ENCODE data around the gene MARCHF3.
A peak's percentile ranks its signal among the peaks of the same experiment; 100 is the strongest.
"Not testable (repeated sequence)": the region's sequence is repeated elsewhere in the genome, so short reads cannot be mapped to it uniquely, and the experiment has no call there.

The MARCHF3 gene

DNA sequence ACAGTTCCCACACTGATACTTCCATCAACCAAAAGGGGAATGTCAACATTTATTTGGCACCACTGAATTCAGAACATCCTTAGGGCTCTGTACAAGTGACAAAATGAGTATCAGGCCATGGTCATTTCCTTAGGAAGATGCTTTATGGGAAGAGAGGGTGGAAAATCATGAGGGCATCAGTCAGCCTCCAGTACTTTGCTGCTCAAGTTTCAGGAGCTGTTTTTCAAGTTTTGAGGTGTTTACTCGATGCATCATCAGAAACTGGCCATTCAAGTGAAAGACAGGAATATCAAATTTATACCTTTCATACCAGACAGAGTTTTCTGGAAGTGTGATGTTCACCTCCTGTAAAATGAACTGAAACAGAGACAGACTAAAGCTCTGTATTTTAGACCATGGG lies 21.2 kb upstream of the MARCHF3 start:
- no peak for DNase-seq (ENCODE audit: low spot score)

DNA sequence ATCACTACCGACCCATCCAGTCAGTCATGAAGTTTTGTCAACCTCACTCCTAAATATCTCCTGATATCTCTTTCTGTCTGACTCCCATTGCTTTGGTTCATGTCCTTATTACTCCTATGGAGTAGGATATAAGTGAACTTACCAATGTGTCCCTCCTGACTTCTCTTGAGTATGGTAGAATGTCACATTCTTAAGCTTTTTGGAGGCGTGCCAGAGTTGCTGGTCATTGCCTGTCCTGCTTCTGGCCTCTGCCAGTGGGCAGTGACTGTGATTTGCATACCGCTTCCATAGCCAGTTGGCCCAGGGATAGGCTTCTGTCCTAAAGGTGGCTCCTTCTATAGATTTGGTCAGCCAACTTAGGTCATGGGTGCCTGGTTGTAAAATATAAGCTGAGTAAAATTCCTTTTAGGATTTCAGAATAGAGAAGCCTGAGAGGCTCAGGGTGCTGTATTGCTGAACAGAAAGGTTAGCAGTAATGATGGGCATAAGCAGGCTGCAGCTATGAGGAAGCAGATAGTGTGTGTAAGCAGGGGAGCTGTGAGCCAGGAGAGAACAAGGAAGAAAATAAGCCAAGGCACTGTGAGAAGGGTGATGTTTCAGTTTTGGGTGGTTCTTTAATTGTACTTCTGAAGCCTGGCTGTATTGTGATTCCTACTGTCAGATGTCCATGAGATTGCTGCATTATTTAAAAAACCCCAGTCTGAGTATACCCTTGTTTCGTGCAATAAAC lies 16.1 kb upstream of the MARCHF3 start:
- DNase-seq (ENCODE audit: low spot score): no peak

DNA sequence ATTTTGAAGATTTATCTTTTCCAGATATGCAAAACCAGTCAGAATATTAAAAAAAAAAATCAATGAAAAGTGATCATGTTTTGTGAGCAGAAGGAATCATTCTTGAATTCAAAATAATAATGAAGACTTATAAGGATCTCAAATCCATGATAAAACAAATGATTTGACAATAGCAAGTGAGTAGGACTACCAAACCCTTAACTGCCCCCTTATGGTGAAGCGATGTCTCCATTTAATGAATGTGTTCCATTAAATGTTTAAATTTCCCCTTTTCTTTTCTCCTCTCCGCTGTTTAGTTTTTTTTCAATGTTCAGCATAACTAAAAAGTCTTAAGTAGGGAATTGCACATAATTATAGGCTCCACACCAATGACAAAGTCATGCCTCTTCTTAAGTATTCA lies 12.2 kb upstream of the MARCHF3 start:
- DNase-seq (ENCODE audit: low spot score): peak; percentile 14

DNA sequence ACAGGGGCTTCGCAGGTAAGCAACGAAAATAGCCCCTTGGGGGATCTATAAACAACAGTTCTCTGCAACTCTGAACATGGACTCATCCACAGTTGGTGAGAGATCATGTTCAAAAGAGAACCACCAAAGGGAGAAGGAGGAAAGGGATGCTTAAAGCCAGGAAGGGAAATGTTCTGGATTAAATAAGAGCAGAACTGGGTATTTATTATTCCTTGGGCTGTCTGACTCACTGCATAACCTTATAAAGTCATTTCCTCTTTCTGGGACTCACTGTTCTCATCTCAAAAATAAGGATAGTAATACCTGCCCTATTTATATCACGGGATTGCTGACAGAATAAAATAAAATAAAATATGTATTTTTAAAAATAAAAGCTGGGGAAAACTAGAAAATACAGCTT lies 11.2 kb upstream of the MARCHF3 start:
- DNase-seq (ENCODE audit: low spot score): peak; percentile 30

- DNase-seq (ENCODE audit: low spot score): no peak
These were observed 10.6 kb upstream of the MARCHF3 start for GRCh38 chr5:127040796-127041520.

- DNase-seq (ENCODE audit: low spot score): no peak
These were observed 8.2 kb upstream of the MARCHF3 start for GRCh38 chr5:127038550-127038949.

DNA sequence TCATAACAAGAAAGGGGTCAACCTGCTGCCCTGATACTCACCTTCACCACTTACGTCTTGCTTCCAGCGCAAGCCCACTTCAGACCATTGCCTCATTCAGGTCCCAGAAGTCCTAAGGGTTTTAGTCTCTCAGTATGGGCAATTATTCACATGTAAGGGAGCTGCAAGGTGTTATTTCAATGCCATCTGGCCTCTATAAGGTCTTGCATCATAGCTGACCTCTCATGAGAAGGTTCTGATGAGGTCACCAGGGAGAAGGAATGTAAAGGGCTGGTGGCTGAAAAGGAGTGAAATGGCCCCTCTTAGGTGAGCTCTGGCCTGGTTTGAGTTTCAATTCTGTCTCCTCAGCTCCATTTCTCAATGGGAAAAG lies 1.5 kb upstream of the MARCHF3 start:
- DNase-seq (ENCODE audit: low spot score): no peak

GRCh38 chr5:127031147-127031862 lies 947 bp upstream of the MARCHF3 start:
- DNase-seq (ENCODE audit: low spot score): no peak

DNA sequence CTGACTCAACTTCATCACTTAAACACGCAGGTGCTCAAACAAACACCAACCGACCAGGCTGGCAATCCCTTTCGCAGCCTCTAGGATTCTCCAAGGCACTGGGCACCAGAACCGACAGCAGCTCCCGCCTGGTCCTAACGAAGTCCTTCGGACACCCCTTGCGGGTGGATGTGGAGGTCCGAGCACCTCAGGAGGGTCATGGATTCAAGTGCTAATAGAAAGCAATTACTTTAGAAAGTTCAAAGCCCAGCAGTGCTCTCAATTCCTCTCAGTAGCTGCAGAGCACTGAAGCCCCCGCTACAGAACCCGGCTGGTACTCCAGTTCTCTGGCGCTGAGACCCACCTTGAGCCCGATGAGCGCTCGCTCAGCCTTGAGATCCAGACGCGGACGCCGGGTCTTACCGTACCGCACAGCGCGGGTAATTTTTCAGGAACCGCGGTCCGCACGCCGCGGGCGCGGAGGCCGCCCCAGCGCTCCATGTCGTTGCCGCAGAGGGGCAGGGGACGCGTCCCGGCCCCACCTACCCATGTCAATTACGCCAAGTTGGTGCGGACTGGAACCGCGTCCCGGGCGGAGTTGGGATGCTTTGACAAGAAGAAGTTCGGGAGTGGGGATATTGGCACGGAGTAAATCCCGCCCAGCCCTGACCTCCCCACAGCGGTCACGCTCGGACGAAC lies 638 bp downstream of the MARCHF3 start:
- peak; percentile 74 for DNase-seq (ENCODE audit: low spot score)

- DNase-seq (ENCODE audit: low spot score): no peak
These were observed 1.4 kb downstream of the MARCHF3 start for GRCh38 chr5:127028822-127029457.

DNA sequence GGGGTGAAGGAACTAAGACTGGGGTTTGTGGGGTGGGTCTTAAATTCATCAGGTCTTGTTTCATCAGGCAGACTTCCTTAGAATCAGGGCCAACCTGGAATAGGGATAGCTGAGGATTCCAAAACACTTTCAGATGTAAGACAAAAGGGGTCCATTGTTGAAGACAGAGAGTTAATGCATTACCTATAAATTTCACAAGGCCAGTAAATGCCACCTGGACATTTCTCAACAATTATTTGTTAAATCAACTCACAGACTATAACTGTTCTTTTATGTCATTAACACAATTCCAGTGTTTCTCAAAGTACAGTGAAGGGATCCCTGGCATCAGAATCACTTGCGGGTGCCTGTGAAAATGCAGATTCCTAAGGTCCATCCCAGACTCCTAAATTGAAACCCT lies 2.8 kb downstream of the MARCHF3 start:
- no peak for DNase-seq (ENCODE audit: low spot score)

- no peak for DNase-seq (ENCODE audit: low spot score)
These were observed 4.2 kb downstream of the MARCHF3 start for GRCh38 chr5:127026166-127026565.

DNA sequence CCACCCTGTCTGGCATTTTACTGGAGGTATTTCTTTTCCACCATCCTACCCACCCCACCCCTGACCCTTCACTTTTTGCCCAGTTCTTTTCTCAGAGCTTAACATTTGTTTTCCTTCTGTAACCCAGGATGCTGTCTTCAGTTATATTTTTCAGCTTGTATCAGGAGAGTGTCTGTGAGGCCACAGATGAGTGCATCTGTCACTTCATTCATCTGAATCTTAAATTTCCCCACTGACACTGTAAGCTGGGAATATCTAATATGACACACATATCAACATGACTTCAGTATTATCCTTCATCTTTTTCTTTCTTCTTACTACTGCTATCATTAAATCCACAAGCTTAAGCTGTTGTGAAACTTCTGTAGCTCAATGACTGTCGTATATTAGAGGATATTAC lies 4.9 kb downstream of the MARCHF3 start:
- no peak for DNase-seq (ENCODE audit: low spot score)

DNA sequence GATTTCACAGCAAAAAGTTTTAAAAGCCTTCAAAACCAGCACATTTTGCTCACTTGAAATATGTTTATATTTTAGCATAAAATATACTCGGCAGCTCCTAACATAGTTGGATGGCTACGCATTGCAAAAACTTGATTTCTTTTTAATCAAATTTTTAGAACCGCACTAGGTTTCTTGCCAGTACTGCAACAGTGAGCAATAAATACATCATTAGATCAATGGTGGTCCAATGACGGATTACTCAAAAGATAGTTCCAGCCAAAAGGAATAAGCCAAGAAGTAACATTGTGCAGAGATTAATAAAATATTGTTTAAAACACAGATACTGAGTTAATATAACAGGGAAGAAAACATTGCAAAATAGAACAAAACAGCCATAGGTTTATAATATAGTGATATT lies 5.5 kb downstream of the MARCHF3 start:
- no peak for DNase-seq (ENCODE audit: low spot score)

DNA sequence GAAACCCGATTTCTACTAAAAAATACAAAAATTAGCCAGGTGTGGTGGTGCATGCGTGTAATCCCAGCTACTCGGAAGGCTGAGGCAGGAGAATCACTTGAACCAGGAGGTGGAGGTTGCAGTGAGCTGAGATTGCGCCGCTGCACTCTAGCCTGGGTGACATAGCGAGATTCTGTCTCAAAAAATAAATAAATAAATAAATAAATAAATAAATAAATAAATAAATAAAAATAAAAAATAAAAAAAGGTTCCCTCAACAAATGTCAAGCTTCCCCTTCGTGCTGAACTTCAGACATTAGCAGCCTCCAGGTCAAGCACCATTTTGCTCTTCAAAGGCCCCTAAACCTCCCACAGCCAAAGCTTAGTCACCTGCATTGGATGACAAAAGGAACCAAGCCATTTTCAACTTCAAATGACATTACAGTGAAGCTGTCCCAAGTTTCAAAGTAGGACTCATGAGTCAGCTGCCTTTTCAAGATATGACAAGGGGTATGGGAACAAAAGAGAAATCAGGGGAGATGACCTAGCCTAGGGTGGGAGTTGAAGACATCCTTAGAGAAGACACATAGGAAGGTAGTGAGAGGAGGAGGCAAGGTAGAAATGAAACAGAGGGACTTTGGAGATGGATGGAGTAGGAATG lies 6.7 kb downstream of the MARCHF3 start:
- DNase-seq (ENCODE audit: low spot score): not testable (repeated sequence)

DNA sequence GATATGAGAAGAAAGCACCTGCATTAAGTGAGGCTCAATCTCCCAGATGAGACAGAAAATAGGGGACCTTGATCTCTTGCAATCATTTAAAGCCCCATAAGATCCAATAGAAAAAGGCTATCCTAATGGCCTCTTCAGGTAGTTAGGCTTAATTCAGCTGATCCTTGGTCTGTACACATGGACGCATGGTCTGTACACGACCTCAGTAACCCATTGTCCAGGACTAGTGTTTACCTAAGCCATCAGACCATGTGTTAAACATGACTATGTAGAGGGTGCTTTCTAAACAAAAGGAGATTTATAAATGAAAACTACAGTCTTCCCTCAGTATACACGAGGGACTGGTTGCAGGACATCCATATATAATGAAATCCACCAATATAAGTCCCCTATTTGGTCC lies 7.5 kb downstream of the MARCHF3 start:
- DNase-seq (ENCODE audit: low spot score): no peak

DNA sequence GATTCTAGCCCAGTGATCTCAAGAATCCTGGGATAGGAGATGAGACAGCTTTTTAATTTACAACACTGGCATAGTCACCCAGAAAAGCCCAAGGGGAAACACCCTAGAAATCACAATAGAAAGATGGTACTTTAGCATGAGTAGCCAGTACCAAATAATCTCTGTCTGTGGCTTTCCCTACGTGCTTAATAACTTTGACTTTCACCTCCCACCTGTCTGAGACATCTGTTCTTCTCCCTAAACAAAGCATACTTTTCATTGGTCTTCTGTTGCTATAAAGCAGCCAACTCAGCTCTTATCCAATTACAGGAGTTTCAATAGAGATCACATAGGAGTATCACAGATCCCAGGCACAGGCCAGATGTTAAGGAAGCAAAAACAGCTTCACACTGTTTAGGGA lies 10.4 kb downstream of the MARCHF3 start:
- no peak for DNase-seq (ENCODE audit: low spot score)

DNA sequence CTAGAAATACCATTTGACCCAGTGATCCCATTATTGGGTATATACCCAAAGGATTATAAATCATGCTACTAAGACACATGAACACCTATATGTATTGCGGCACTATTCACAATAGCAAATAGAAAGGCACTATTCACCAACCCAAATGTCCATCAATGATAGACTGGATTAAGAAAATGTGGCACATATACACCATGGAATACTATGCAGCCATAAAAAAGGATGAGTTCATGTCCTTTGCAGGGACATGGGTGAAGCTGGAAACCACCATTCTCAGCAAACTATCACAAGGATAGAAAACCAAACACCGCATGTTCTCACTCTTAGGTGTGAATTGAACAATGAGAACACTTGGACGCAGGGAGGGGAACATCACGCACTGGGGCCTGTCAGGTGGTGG lies 13.6 kb downstream of the MARCHF3 start:
- DNase-seq (ENCODE audit: low spot score): not testable (repeated sequence)

DNA sequence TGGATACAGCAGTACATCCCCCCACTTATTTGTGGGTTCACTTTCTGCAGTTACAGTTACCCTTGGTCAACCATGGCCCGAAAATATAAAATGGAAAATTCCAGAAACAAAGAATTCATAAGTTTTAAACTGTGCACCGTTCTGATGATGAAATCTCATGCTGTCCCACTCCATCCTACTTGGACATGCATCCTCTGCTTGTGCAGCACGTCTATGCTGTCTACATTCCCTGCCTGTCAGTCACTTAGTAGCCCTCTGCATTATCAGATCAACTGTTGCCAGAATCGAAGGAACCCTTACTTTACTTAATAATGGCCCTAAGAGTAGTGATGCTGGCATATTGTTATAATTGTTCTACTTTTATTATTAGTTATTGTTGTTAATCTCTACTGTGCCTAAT lies 14.6 kb downstream of the MARCHF3 start:
- DNase-seq (ENCODE audit: low spot score): no peak

DNA sequence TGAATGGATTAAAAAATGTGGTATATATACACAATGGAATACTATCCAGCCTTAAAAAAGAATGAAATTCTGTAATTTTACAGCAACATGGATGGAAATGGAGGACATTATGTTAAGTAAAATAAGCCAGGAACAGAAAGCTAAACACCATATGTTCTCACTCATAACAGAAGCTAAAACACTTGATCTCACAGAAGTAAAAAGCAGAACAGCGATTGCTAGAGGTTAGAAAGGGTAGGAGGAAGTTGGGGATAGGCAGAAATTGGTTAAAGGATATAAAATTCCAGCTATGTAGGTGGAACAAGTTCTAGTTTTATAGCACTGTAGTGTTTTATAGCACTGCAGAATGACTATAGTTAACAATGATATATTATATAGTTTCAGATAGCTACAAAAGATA lies 15.8 kb downstream of the MARCHF3 start:
- no peak for DNase-seq (ENCODE audit: low spot score)

GRCh38 chr5:127013407-127013806 lies 17.0 kb downstream of the MARCHF3 start:
- DNase-seq (ENCODE audit: low spot score): no peak

DNA sequence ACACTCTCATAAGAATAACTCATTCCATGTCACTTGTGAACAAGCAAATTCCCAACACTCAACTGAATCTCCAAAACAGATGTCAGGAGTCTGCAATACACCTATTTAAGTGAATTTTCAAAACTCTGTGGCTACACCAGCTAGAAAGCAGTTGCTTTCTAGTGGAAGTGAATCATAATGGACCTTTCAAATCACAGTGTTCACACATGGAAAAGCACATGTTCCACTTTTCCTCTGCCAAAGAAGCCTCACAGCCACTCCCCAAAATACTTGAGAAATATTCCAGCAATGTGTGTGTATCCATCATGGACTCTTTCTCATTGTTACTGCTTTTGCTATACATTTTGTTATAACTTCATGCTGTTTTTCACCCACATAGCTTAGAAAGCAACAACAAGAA lies 17.4 kb downstream of the MARCHF3 start:
- DNase-seq (ENCODE audit: low spot score): peak; percentile 55
